Measurements from ENCODE around the gene CCN5. TPM values are rescaled to one million over a fixed set of nuclear protein-coding genes. Genes with fewer than 3 reads are reported as not detected.

Gene CCN5
- total RNA-seq, 4 donors from 2014 or later: 5.8 to 32.2 (median 11.2) TPM

DNA sequence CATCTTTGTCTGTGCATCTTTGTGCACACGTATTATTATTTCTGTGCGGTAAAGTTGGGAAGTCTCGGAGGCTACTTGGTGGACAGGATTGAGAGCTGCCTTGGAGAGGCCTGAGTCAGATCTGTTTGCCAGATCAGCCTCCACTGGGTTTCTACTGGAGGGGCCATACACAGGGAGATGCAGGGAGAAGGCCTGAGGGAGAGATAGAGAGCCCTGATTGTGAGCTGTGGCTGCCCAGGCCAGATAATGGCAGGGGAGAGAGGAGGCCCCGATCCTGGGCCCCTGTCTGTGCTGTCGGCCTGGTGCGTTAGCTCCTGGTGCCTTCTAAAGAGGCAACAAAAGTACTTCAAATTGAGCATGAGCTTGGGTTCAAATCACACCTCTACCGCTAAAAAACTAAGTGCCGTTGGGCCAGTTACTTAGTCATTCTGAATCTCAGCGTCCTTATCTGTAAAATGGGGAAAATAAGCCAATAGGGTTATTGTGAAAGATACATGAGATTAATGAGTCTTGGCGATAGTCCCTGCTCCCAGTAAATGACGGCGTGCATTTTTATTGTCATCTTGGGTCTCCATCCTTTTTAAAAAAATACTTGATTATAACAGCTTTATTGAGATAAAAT, 36.1 kb upstream of the CCN5 start:
- Histone ChIP-seq H3K27me3 (no peaks in the 10 kb centered on the region), H3K9me3 (no peaks in the 10 kb centered on the region), H3K4me1 (no peaks in the 10 kb centered on the region), H3K27ac (no peak overlapping the region), H3K36me3 (no peaks in the 10 kb centered on the region), H3K4me3 (no peak overlapping the region)
- TF ChIP-seq POLR2A (IDR thresholded peaks at IDR 0.05): no peak
- TF ChIP-seq, protein P1, sequence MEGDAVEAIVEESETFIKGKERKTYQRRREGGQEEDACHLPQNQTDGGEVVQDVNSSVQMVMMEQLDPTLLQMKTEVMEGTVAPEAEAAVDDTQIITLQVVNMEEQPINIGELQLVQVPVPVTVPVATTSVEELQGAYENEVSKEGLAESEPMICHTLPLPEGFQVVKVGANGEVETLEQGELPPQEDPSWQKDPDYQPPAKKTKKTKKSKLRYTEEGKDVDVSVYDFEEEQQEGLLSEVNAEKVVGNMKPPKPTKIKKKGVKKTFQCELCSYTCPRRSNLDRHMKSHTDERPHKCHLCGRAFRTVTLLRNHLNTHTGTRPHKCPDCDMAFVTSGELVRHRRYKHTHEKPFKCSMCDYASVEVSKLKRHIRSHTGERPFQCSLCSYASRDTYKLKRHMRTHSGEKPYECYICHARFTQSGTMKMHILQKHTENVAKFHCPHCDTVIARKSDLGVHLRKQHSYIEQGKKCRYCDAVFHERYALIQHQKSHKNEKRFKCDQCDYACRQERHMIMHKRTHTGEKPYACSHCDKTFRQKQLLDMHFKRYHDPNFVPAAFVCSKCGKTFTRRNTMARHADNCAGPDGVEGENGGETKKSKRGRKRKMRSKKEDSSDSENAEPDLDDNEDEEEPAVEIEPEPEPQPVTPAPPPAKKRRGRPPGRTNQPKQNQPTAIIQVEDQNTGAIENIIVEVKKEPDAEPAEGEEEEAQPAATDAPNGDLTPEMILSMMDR (IDR thresholded peaks at IDR 0.05): no peak
- DNase-seq: no peak

DNA sequence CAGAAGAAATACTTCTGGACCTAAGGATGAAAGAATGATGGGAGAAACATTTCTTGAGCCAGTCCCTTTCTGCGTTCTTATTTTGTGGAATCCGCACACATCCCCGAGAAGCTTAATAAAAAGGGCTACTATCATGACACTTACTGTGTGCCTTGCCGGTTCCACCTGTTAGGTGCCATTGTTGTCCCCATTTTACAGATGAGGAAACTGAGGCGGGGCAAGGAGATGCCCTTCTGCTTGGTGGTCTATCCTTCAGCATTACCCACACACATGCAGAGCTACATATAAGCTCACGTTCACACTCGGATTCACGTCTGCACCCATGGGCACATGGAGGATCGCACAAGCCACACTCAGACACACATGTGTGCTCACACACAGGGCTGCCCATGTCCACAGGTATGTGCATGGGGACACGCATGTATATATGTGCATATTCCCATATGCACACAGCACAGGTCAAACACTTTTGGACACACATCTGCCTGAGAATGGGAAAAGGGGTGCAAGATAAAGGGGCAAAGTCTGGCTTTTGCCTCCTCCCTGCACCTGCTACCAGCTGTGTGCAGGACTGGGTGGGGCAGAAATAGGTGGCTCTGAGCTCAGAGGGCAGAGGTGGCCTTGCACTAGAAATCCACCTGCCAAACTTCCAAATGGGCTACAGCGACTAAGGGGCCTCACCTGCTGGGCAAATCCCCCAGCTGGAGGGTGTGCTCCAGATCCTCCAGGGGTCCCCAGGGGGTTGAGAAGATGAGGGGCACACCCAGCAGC, 33.2 kb upstream of the CCN5 start:
- Histone ChIP-seq H3K4me3 (no peak overlapping the region), H3K27ac (no peak overlapping the region), H3K27me3 (no peaks in the 10 kb centered on the region), H3K4me1 (peaks cover 0 to 10% (median 0%) of the 10 kb centered on the region in 4 donors), H3K9me3 (no peaks in the 10 kb centered on the region), H3K36me3 (no peaks in the 10 kb centered on the region)
- DNase-seq: no peak
- TF ChIP-seq POLR2A (IDR thresholded peaks at IDR 0.05): no peak
- TF ChIP-seq, protein P1 (IDR thresholded peaks at IDR 0.05): no peak

DNA sequence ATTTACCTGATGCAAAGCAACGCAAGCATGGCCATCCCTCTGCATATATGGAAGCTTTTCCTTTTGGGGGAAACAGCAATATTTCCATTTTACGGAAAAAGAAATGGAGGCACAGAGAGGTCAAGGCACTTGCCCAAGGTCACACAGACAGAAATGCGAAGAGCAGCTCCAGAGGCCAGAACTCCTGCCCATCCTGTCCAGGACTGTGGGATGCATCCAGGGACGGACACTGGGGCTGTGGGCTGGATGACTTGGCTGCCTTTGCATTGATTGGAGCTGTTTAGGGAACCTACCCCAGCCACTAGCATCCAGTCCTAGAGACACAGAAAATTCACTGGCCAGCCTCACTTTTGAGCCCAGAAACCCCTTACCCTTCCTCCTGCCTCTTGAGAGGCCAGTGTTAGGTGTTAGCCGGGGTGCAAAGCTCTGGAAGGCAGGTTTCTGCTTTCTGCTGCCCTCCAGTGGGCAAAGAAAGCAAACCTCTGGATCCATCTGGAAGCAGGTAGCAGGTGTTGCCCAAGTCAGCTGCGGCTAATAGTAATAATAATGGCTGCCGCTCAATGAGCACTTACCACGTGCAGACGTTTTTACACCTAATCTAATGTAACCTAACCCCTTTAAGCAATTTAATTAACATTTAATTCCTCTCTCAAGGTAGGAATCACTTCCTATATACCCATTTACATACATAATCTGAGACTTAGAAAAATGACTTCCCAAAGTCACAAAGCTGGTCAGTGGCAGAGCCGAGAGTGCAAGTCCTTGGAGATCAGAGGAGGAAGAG, 31.7 kb upstream of the CCN5 start:
- no peaks in the 10 kb centered on the region for H3K36me3 ChIP-seq
- TF ChIP-seq, protein P1 (IDR thresholded peaks at IDR 0.05): peak in 4 of 6 experiments; percentile 42 to 71 (median 55)
- no peak for TF ChIP-seq POLR2A (IDR thresholded peaks at IDR 0.05)
- peaks cover 0 to 10% (median 0%) of the 10 kb centered on the region in 4 donors for H3K4me1 ChIP-seq
- H3K27me3 ChIP-seq: no peaks in the 10 kb centered on the region
- no peaks in the 10 kb centered on the region for H3K9me3 ChIP-seq
- no peak overlapping the region for H3K4me3 ChIP-seq
- DNase-seq: peak in 2 of 3 donors; percentile 74 to 79
- no peak overlapping the region for H3K27ac ChIP-seq

DNA sequence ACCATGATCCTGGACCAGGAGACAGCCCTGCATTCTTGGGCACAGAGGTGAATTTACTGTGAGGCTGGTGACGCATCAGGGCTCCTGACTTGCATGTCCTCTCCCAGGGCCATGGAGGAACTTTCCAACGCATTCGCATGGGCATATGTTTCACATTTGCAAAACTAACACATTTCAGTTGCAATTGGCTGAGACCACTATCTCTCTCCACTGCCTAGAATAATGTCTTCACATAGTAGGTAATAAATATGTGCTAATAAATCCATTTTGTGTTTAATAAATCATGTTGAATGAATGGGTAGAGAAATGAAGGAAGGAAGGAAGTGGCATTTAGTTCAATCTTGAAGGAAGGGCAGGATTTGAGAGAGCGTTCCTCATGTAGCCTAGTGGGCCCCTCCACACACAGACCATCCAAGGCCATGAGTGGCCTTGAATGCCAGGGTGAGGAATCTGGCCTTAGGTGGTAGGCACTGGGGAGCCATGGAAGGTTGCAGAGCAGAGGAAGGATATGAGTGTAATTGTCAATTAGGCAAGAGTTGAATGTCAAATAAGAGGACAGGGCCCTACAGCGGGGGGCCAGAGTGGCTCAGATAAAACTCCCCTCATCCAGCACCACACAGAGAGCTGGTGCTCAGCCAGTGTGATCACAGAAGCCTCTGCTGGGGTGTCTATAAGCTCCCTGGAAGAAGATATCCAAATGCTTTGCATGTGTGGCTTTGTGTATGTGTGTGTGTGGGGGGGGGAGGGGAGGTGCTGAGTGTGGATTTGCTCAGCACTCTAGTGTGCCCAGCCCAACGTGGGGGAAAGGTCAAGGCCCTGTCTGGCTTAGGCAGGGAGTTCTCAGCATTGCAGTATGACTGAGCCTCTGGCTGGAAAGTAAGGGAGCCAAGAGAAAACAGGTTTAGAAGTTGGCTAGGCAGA, 30.9 kb upstream of the CCN5 start:
- H3K27ac ChIP-seq: no peak overlapping the region
- no peaks in the 10 kb centered on the region for H3K27me3 ChIP-seq
- no peak for TF ChIP-seq POLR2A (IDR thresholded peaks at IDR 0.05)
- TF ChIP-seq, protein P1 (IDR thresholded peaks at IDR 0.05): no peak
- no peak overlapping the region for H3K4me3 ChIP-seq
- H3K9me3 ChIP-seq: no peaks in the 10 kb centered on the region
- peaks cover 0 to 10% (median 0%) of the 10 kb centered on the region in 4 donors for H3K4me1 ChIP-seq
- DNase-seq: no peak
- no peaks in the 10 kb centered on the region for H3K36me3 ChIP-seq

DNA sequence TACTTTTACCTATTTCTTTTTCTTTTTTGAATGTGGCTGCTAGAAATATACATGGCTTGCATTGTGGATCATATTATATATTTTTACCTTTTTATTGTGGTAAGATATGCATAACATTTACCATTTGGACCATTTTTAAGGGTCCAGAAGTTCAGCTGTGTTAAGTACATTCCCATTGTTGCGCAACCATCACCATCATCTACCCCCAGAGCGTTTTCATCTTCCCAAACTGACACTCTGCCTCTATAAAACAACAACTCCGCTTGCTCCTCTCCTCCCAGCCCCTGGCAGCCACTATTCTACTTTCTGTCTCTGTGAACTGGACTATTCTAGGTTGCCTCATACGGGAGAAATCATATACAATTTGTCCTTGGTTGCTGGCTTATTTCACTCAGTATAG, 28.2 kb upstream of the CCN5 start:
- no peak overlapping the region for H3K27ac ChIP-seq
- H3K4me1 ChIP-seq: peaks cover 0 to 10% (median 0%) of the 10 kb centered on the region in 4 donors
- TF ChIP-seq, protein P1 (IDR thresholded peaks at IDR 0.05): no peak
- TF ChIP-seq POLR2A (IDR thresholded peaks at IDR 0.05): no peak
- DNase-seq: no peak
- no peaks in the 10 kb centered on the region for H3K9me3 ChIP-seq
- no peaks in the 10 kb centered on the region for H3K27me3 ChIP-seq
- H3K4me3 ChIP-seq: no peak overlapping the region
- H3K36me3 ChIP-seq: no peaks in the 10 kb centered on the region
